GM12878 (cell line): Measurements from ENCODE around the gene TPPP. TPM values are rescaled to one million over a fixed set of nuclear protein-coding genes. Genes with fewer than 3 reads are reported as not detected.

Experiments used
- ATAC-seq: fragments of 200-7000 bp; cut with Tn5 transposase; 3 replicates; pipeline ENCODE4 v1.9.1; 2020; ENCODE audit warnings: mild to moderate bottlenecking, moderate library complexity
- BruUV-seq: library from RNA; stranded (reverse); fragments of 400-500 nt; replicated peaks from 2 replicates; lab custom pipeline; 2021; lab: Mats Ljungman, UMichigan
- CTCF ChIA-PET: fragments of 300-600 bp; sonication (Branson Sonifier 250); formaldehyde crosslinking; extraction: SDS; loops from one replicate; lab custom pipeline; 2021; ENCODE audit warnings: inconsistent platforms; lab: Yijun Ruan, JAX
- POLR2A ChIA-PET: fragments of 350-600 bp; formaldehyde crosslinking; extraction: SDS; loops from one replicate; lab custom pipeline; 2021; ENCODE audit warnings: inconsistent platforms; lab: Charles Lee
- RAD21 ChIA-PET: fragments of 300-600 bp; sonication (Branson Sonifier 250); formaldehyde crosslinking; loops from one replicate; lab custom pipeline; 2023; ENCODE audit warnings: antibody characterized with exemption; ENCODE audit not compliant: unreplicated experiment; lab: Charles Lee
- SMC1A ChIA-PET: fragments of 300-600 bp; sonication (Branson Sonifier 250); formaldehyde crosslinking; loops from one replicate; lab custom pipeline; 2023; ENCODE audit not compliant: unreplicated experiment, uncharacterized antibody; lab: Charles Lee
- DNase-seq: peaks from one replicate; pipeline ENCODE4 v3.0.0-alpha.2; 2011; ENCODE audit warnings: low read depth, low spot score
- FAIRE-seq: peaks from 3 replicates; lab custom pipeline; 2011; peaks lifted over from hg19 to GRCh38; lab: Jason Lieb, UNC
- H2AFZ ChIP-seq: 2 replicates; pipeline ENCODE4 v1.6.0; 2011; ENCODE audit warnings: low read depth, low read length, control low read depth; ENCODE audit not compliant: control insufficient read depth
- H3K27ac ChIP-seq: 2 replicates; pipeline ENCODE4 v1.5.1; 2011; ENCODE audit warnings: control low read depth; ENCODE audit not compliant: control insufficient read depth, insufficient read depth
- H3K27me3 ChIP-seq, 2 experiments: replicated peaks in 1 of 2; 2 replicates each; pipeline versions ENCODE4 v1.6.0 to v1.6.1; 2011; ENCODE audit warnings: low read length in 1 of 2; ENCODE audit not compliant: control insufficient read depth in 2 of 2, insufficient read depth in 2 of 2
- H3K36me3 ChIP-seq, 2 experiments: 2 replicates each; pipeline ENCODE4 v1.5.1; 2011; ENCODE audit warnings: low read length in 1 of 2; ENCODE audit not compliant: control insufficient read depth in 2 of 2, insufficient read depth in 2 of 2
- H3K4me1 ChIP-seq: 2 replicates; pipeline ENCODE4 v1.6.1; 2011; ENCODE audit warnings: mild to moderate bottlenecking, low read length, moderate library complexity, mixed read lengths; ENCODE audit not compliant: control insufficient read depth, insufficient read depth
- H3K4me2 ChIP-seq: 2 replicates; pipeline ENCODE4 v1.6.0; 2011; ENCODE audit warnings: control low read depth; ENCODE audit not compliant: control insufficient read depth, insufficient read depth
- H3K4me3 ChIP-seq: fragments of 200-600 bp; sonication (generic); 2 replicates; pipeline ENCODE4 v1.5.1; 2016
- H3K79me2 ChIP-seq: 2 replicates; pipeline ENCODE4 v1.6.0; 2011; ENCODE audit warnings: low read length; ENCODE audit not compliant: control insufficient read depth, insufficient read depth
- H3K9ac ChIP-seq: 2 replicates; pipeline ENCODE4 v1.8.0; 2011; ENCODE audit warnings: low read length, control low read depth, mixed read lengths; ENCODE audit not compliant: control insufficient read depth, insufficient read depth
- H3K9me3 ChIP-seq: replicated peaks from 3 replicates; pipeline ENCODE4 v1.5.1; 2011; ENCODE audit warnings: mild to moderate bottlenecking, low read length; ENCODE audit not compliant: control insufficient read depth, insufficient read depth
- H4K20me1 ChIP-seq: 2 replicates; pipeline ENCODE4 v1.6.0; 2011; ENCODE audit not compliant: control insufficient read depth, insufficient read depth
- BCL3 ChIP-seq: IDR thresholded peaks from 2 replicates; pipeline ENCODE4 v1.6.1; 2011; ENCODE audit warnings: borderline replicate concordance, low read depth, mild to moderate bottlenecking, moderate library complexity, low read length; ENCODE audit not compliant: insufficient read depth, poor library complexity, severe bottlenecking
- DPF2 ChIP-seq: fragments of 450-650 bp; IDR thresholded peaks from 2 replicates; pipeline ENCODE4 v1.6.1; 2017; ENCODE audit warnings: mild to moderate bottlenecking
- FOXK2 ChIP-seq: fragments of 450-650 bp; IDR thresholded peaks from 2 replicates; pipeline ENCODE4 v1.6.1; 2017; ENCODE audit warnings: mild to moderate bottlenecking, moderate library complexity
- FOXM1 ChIP-seq: IDR thresholded peaks from 2 replicates; pipeline ENCODE4 v1.6.1; 2012; ENCODE audit warnings: low read depth, mild to moderate bottlenecking, inconsistent platforms, low read length, moderate library complexity
- NR2C2 ChIP-seq: IDR thresholded peaks from 2 replicates; pipeline ENCODE4 v1.6.1; 2011; ENCODE audit warnings: borderline replicate concordance, low read depth; ENCODE audit not compliant: control insufficient read depth, insufficient read length
- YY1 ChIP-seq: IDR thresholded peaks from 2 replicates; pipeline ENCODE4 v1.6.1; 2011; ENCODE audit warnings: low read depth, mild to moderate bottlenecking, low read length
- WGBS: methylation state at CpG from one replicate; pipeline ENCODE4 v1.1.6; 2016; ENCODE audit warnings: low lambda C conversion rate; ENCODE audit not compliant: insufficient replicate concordance, insufficient coverage; ENCODE audit errors: missing lambda C conversion rate; 5-methylcytosine and 5-hydroxymethylcytosine counted together
- in situ Hi-C: fragments of 300-500 bp; cut with MboI; formaldehyde crosslinking; loops from 9 replicates; pipeline ENCODE4 v1.14.3; 2018; ENCODE audit warnings: mixed read lengths
- intact Hi-C: fragments of 100-400 bp; cut with micrococcal nuclease; formaldehyde crosslinking; loops from one replicate; pipeline ENCODE4 v1.14.2; 2022; ENCODE audit not compliant: unreplicated experiment
- polyA plus RNA-seq, 11 experiments: library from polyadenylated mRNA; depleted of rRNA in 4 of 11; unstranded in 6 of 11; stranded (reverse) in 5 of 11; fragments of >200 nt; fragmentation: Nextera tagmentation in 4 of 11; fragmentation: Illumina TruSeq in 1 of 11; extraction: Ambion mirVana in 4 of 11; extraction: Trizol in 1 of 11; gene quantifications; 1 replicate in 1 of 11; 2 replicates in 10 of 11; pipeline versions ENCODE4 v1.2.1 to v1.2.3, GENCODE V29; 2011 to 2016; ENCODE audit warnings: inconsistent platforms in 2 of 11, missing spikeins in 2 of 11, low read depth in 1 of 11
- total RNA-seq, 4 experiments: library from RNA; depleted of rRNA in 3 of 4; stranded (reverse); fragments of >200 nt in 3 of 4; fragmentation: Illumina TruSeq in 1 of 4; extraction: Trizol in 1 of 4; gene quantifications; 2 replicates each; pipeline versions ENCODE4 v1.2.1 to v1.2.3, GENCODE V29; 2013 to 2021

Gene TPPP
- total and polyA plus RNA-seq, 10 of the 15 experiments (the other 5 are each of a cell fraction or from before 2014, with no cell fraction given), result under 0.01 to 0.24 (median 0.04) TPM; not detected in 4

- WGBS, result 85% methylated on average over 17 of the region's 17 CpGs
- Histone ChIP-seq H3K79me2 (no peaks in the 10 kb centered on the region), H4K20me1 (no peaks in the 10 kb centered on the region), H3K27me3 (no peaks in the 10 kb centered on the region), H2AFZ (no peak overlapping the region), H3K36me3 (peaks cover 7% of the 10 kb centered on the region in 2 experiments), H3K4me1 (no peaks in the 10 kb centered on the region), H3K4me2 (no peak overlapping the region), H3K9me3 (no peaks in the 10 kb centered on the region), H3K9ac (no peak overlapping the region), H3K27ac (no peak overlapping the region), H3K4me3 (no peak overlapping the region)
- in situ Hi-C loops, result no loop called here
- RAD21 ChIA-PET, result no interaction called here
- TF ChIP-seq BCL3, result peak; percentile 67
- no peak for TF ChIP-seq YY1
- TF ChIP-seq FOXK2, result no peak
- TF ChIP-seq FOXM1, result no peak
- TF ChIP-seq NR2C2, result peak; percentile 20
- no peak for TF ChIP-seq DPF2
- CTCF ChIA-PET, result no interaction called here
- FAIRE-seq (no peak), ATAC-seq (no peak), DNase-seq (no peak)
- SMC1A ChIA-PET, result no interaction called here
- intact Hi-C loops, result loop anchor here (10.0 kb wide), 1 partner anchor 339 kb away; no protein-coding TSS in a partner anchor
- BruUV-seq, result no TSS peak
- POLR2A ChIA-PET, result interaction anchor here (0.7 kb wide), 1 partner anchor 230 kb away, joined by 3 read pairs; no protein-coding TSS in a partner anchor
These were observed 38.9 kb downstream of the TPPP start for GRCh38 chr5:654071-654778.
